A172 (cell line): ENCODE results near the gene KIF22. TPM values are rescaled to one million over a fixed set of nuclear protein-coding genes. Genes with fewer than 3 reads are reported as not detected.

Experiments
- DNase-seq: peaks from one replicate; pipeline ENCODE4 v3.0.0-alpha.2; 2015; ENCODE audit warnings: low spot score
- total RNA-seq: library from RNA; depleted of rRNA; stranded (reverse); fragments of >200 nt; shearing (Covaris generic); gene quantifications from 2 replicates; pipeline ENCODE4 v1.2.3, GENCODE V29; 2014; rRNA removed

The KIF22 gene
- total RNA-seq, 1 experiment from 2014 or later: 129 TPM

- no peak for DNase-seq
Measured at GRCh38 chr16:29840240-29840639, 49.7 kb downstream of the KIF22 start.

DNA sequence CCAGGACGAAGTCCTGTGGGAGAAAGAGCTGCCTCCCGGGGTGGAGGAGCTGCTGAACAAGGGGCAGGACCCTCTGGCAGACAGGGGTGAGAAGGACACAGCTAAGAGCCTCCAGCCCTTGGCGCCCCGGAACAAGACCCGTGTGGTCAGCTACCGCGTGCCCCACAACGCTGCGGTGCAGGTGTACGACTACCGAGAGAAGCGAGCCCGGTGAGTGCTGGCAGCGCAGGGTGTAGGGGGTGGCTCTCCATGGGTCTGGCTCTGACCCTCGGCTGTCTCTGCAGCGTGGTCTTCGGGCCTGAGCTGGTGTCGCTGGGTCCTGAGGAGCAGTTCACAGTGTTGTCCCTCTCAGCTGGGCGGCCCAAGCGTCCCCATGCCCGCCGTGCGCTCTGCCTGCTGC is 51.1 kb downstream of the KIF22 start:
- DNase-seq: no peak

DNA sequence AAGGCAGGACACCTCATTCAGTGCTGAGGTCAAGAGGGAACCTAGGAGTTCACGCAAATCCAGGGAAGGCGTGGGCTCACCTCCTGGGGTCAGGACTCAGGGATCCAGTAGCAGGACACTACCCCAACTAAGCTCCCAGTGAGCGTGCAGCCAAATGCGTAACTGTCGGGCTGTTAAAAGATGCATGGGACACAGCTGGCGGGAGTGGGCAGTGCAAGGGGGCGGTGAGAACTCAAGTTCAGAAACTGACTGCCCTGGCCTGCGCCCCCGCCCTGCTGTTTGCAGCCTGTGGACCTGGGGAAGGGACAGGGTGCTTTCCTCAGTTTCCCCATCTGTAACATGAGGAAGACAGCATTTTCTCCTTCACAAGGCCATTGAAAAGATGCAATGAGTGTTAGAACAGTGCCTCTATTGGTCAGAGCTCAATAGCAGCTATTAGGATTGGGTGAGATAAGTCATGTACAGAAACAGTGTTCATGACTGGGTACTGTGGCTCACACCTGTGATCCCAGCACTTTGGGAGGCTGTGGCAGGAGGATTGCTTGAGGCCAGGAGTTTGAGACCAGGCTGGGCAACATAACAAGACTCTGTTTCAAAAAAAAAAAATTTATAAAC is 52.3 kb downstream of the KIF22 start:
- no peak for DNase-seq

DNA sequence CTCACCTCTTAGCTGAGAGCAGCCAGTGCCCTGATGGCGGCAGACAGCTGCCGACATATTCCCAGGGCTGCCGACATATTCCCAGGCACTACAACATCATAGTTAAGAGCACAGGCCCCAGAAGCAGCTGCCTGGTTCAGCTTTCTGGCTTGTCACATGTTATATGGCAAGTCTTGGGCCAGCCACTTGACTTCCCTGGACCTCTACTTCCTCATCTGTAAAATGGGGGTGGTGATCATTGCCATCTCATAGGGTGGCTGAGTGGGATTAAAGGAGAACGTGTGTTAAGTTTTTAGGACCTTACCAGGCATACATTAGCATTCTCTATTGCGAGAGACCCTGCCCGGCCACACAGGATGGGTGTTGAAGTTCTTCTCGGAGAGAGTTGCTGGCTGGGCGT is 53.4 kb downstream of the KIF22 start:
- DNase-seq: no peak

GRCh38 chr16:29844575-29845331 is 54.2 kb downstream of the KIF22 start:
- no peak for DNase-seq

DNA sequence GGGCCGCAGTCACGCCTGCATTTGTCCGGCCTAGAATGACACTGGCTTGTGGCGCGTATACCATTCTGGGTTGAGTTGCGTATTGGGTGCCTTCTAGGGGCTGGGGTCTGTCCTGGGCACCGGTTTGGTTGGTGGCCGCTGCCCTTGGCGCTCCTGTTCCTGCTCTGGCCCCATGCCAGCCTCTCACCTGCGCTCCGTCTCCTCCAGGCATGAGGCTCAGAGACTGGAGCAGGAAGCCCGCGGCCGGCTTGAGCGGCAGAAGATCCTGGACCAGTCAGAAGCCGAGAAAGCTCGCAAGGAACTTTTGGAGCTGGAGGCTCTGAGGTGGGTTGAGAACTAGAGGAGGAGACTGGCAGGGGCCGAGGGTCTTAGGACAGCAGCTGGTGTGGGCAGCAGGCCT is 55.1 kb downstream of the KIF22 start:
- no peak for DNase-seq

GRCh38 chr16:29848420-29849297 is 58.1 kb downstream of the KIF22 start:
- DNase-seq: peak; percentile 64

- DNase-seq: no peak
Measured at GRCh38 chr16:29849505-29849904, 59.0 kb downstream of the KIF22 start.

- no peak for DNase-seq
Measured at GRCh38 chr16:29850998-29851397, 60.4 kb downstream of the KIF22 start.

- no peak for DNase-seq
Measured at GRCh38 chr16:29852654-29853053, 62.1 kb downstream of the KIF22 start.

DNA sequence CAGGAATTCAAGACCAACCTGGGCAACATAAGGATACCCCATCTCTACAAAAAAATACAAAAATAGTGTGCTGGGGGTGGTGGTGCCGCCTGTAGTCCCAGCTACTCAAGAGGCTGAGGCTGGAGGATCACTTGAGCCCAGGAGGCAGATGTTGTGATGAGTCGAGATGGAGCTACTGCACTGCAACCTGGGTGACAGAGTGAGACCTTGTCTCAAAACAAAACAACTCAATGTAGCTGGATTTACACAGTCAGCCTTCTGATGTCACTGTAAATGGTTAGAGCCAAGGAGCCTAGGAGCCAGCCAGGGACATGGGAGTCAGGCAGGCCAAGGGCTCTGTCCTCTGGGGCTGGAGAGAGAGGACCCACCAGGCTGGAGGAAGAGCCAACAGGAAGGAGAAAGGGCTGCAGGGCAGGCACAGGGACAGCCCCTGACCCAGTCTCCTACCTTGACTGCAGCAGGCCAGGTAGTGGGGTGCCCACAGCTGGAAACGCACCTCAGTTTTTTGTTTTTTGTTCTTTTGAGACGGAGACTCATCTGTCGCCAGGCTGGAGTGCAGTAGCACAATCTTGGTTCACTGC is 64.1 kb downstream of the KIF22 start:
- DNase-seq: no peak

Other genes starting within 250 kb of the KIF22 start
- 12.6 and 15.7 TPM in 2 replicates for gene SPN, start 127.5 kb upstream of the KIF22 start, total RNA-seq
- gene QPRT, start 111.6 kb upstream of the KIF22 start, total RNA-seq: 83.7 and 122 TPM in 2 replicates
- 0.09 TPM in 1 of 2 replicates, not detected in the other for gene C16orf54, start 44.8 kb upstream of the KIF22 start, total RNA-seq
- not detected in 2 replicates for gene ZG16, start 12.5 kb upstream of the KIF22 start, total RNA-seq
- 205 and 254 TPM in 2 replicates for gene MAZ, start 15.8 kb downstream of the KIF22 start, total RNA-seq
- gene PRRT2, start 21.4 kb downstream of the KIF22 start, total RNA-seq: 3.3 and 7.4 TPM in 2 replicates
- 41.8 and 55.0 TPM in 2 replicates for gene PAGR1, start 25.4 kb downstream of the KIF22 start, total RNA-seq
- 239 and 243 TPM in 2 replicates for gene MVP, start 29.7 kb downstream of the KIF22 start, total RNA-seq
- 112 and 119 TPM in 2 replicates for gene CDIPT, start 72.5 kb downstream of the KIF22 start, total RNA-seq
- gene SEZ6L2, start 108.8 kb downstream of the KIF22 start, total RNA-seq: 22.1 and 24.9 TPM in 2 replicates
- 18.4 and 22.0 TPM in 2 replicates for gene ASPHD1, start 109.7 kb downstream of the KIF22 start, total RNA-seq
- gene KCTD13, start 135.5 kb downstream of the KIF22 start, total RNA-seq: 11.0 and 12.5 TPM in 2 replicates
- gene TMEM219, start 171.3 kb downstream of the KIF22 start, total RNA-seq: 90.8 and 105 TPM in 2 replicates
- gene TAOK2, start 183.1 kb downstream of the KIF22 start, total RNA-seq: 43.2 and 45.4 TPM in 2 replicates
- gene HIRIP3, start 204.9 kb downstream of the KIF22 start, total RNA-seq: 17.5 and 31.6 TPM in 2 replicates
- gene INO80E, start 205.5 kb downstream of the KIF22 start, total RNA-seq: 151 and 184 TPM in 2 replicates
- gene DOC2A, start 220.3 kb downstream of the KIF22 start, total RNA-seq: 0.45 and 1.7 TPM in 2 replicates
- not detected in 2 replicates for gene C16orf92, start 232.4 kb downstream of the KIF22 start, total RNA-seq
- 0.38 and 1.1 TPM in 2 replicates for gene TLCD3B, start 240.5 kb downstream of the KIF22 start, total RNA-seq